Liver (tissue), 9 donors: ENCODE results near the gene SKAP1. TPM values are rescaled to one million over a fixed set of nuclear protein-coding genes. Genes with fewer than 3 reads are reported as not detected.

Source experiments
- DNase-seq: peaks from one replicate; pipeline ENCODE4 v3.0.0-alpha.2; 2017; ENCODE audit warnings: low spot score
- H3K27ac ChIP-seq, 2 donors: one replicate each; pipeline ENCODE4 v1.7.0; 2013; ENCODE audit warnings: inconsistent platforms in 2 of 2, low read length in 2 of 2, control low read depth in 1 of 2, low read depth in 1 of 2, mild to moderate bottlenecking in 1 of 2
- H3K27me3 ChIP-seq, 4 donors: one replicate each; pipeline versions ENCODE4 v1.6.1 to v1.7.0; 2013; ENCODE audit warnings: low read length in 3 of 4, inconsistent platforms in 1 of 4, mild to moderate bottlenecking in 1 of 4, moderate library complexity in 1 of 4; ENCODE audit not compliant: control insufficient read depth in 4 of 4, insufficient read depth in 4 of 4
- H3K36me3 ChIP-seq, 4 donors: one replicate each; pipeline versions ENCODE4 v1.6.1 to v1.7.0; 2013; ENCODE audit warnings: low read length in 3 of 4, mild to moderate bottlenecking in 3 of 4, low read depth in 1 of 4, moderate library complexity in 1 of 4; ENCODE audit not compliant: control insufficient read depth in 4 of 4, insufficient read depth in 3 of 4
- H3K4me1 ChIP-seq, 4 donors: one replicate each; pipeline versions ENCODE4 v1.6.1 to v1.7.0; 2013; ENCODE audit warnings: low read length in 3 of 4, mild to moderate bottlenecking in 3 of 4, moderate library complexity in 1 of 4; ENCODE audit not compliant: control insufficient read depth in 4 of 4, insufficient read depth in 4 of 4
- H3K4me3 ChIP-seq, 3 donors: one replicate each; pipeline versions ENCODE4 v1.6.1 to v1.7.0; 2013; ENCODE audit warnings: low read length in 3 of 3, control low read depth in 1 of 3, low read depth in 1 of 3, mild to moderate bottlenecking in 1 of 3
- H3K9ac ChIP-seq, 2 donors: one replicate each; pipeline ENCODE4 v1.7.0; 2013; ENCODE audit warnings: low read length in 2 of 2, mild to moderate bottlenecking in 2 of 2, moderate library complexity in 2 of 2, control low read depth in 1 of 2, low read depth in 1 of 2
- H3K9me3 ChIP-seq, 4 donors: one replicate each; pipeline versions ENCODE4 v1.6.1 to v1.7.0; 2013; ENCODE audit warnings: low read length in 3 of 4; ENCODE audit not compliant: control insufficient read depth in 4 of 4
- ATF3 ChIP-seq: IDR thresholded peaks from 2 replicates; pipeline ENCODE4 v1.6.1; 2016; ENCODE audit warnings: antibody characterized with exemption
- CTCF ChIP-seq: fragments of 150-350 bp; IDR thresholded peaks from 2 replicates; pipeline ENCODE4 v1.5.1; 2017; ENCODE audit warnings: improper control_type of control experiment, low read depth, low read length; ENCODE audit not compliant: missing input control
- EGR1 ChIP-seq, 2 donors: IDR thresholded peaks; 2 replicates each; pipeline ENCODE4 v1.6.1; 2016 to 2018; ENCODE audit warnings: antibody characterized with exemption in 2 of 2, low read depth in 2 of 2
- FOXA1 ChIP-seq: IDR thresholded peaks from 2 replicates; pipeline ENCODE4 v1.6.1; 2016; ENCODE audit warnings: antibody characterized with exemption
- FOXA2 ChIP-seq: IDR thresholded peaks from 2 replicates; pipeline ENCODE4 v1.6.1; 2016; ENCODE audit warnings: antibody characterized with exemption
- GABPA ChIP-seq, 2 donors: IDR thresholded peaks in 1 of 2; conservative IDR thresholded peaks in 1 of 2; 2 replicates each; pipeline ENCODE4 v1.6.1; 2016; ENCODE audit warnings: antibody characterized with exemption in 2 of 2, mild to moderate bottlenecking in 1 of 2, moderate library complexity in 1 of 2
- HNF4A ChIP-seq, 2 donors: conservative IDR thresholded peaks; 2 replicates each; pipeline ENCODE4 v1.6.1; 2016; ENCODE audit warnings: antibody characterized with exemption in 2 of 2, mild to moderate bottlenecking in 2 of 2
- HNF4G ChIP-seq: IDR thresholded peaks from 2 replicates; pipeline ENCODE4 v1.6.1; 2016; ENCODE audit warnings: antibody characterized with exemption
- JUND ChIP-seq, 2 donors: IDR thresholded peaks; 2 replicates each; pipeline ENCODE4 v1.6.1; 2016; ENCODE audit warnings: antibody characterized with exemption in 2 of 2
- NR2F2 ChIP-seq: IDR thresholded peaks from 2 replicates; pipeline ENCODE4 v1.6.1; 2016; ENCODE audit warnings: antibody characterized with exemption
- RAD21 ChIP-seq, 2 donors: IDR thresholded peaks; 2 replicates each; pipeline ENCODE4 v1.6.1; 2016; ENCODE audit warnings: antibody characterized with exemption in 2 of 2, mild to moderate bottlenecking in 2 of 2
- REST ChIP-seq: IDR thresholded peaks from 2 replicates; pipeline ENCODE4 v1.6.1; 2016; ENCODE audit warnings: antibody characterized with exemption, mild to moderate bottlenecking
- RXRA ChIP-seq, 2 donors: IDR thresholded peaks; 2 replicates each; pipeline ENCODE4 v1.6.1; 2017 to 2018; ENCODE audit warnings: antibody characterized with exemption in 2 of 2, mild to moderate bottlenecking in 1 of 2
- SP1 ChIP-seq: IDR thresholded peaks from 2 replicates; pipeline ENCODE4 v1.6.1; 2018; ENCODE audit warnings: antibody characterized with exemption, mild to moderate bottlenecking
- TAF1 ChIP-seq: conservative IDR thresholded peaks from 2 replicates; pipeline ENCODE4 v1.6.1; 2016; ENCODE audit warnings: antibody characterized with exemption, mild to moderate bottlenecking
- YY1 ChIP-seq: IDR thresholded peaks from 2 replicates; pipeline ENCODE4 v1.6.1; 2016; ENCODE audit warnings: antibody characterized with exemption, mild to moderate bottlenecking
- WGBS: extraction: QIAGEN DNeasy Blood & Tissue Kit; methylation state at CpG from one replicate; pipeline ENCODE4 v1.1.7; 2013; 5-methylcytosine and 5-hydroxymethylcytosine counted together
- polyA plus RNA-seq, 2 donors: library from polyadenylated mRNA; stranded (reverse) in 1 of 2; unstranded in 1 of 2; fragments of 200-250 nt in 1 of 2; fragments of >200 nt in 1 of 2; fragmentation: Nextera tagmentation in 1 of 2; extraction: Ambion mirVana in 1 of 2; gene quantifications; one replicate each; pipeline versions ENCODE4 v1.2.1 to v1.2.3, GENCODE V29; 2013 to 2015
- total RNA-seq, 2 donors: library from RNA; depleted of rRNA; stranded (reverse); fragments of >200 nt; gene quantifications; one replicate each; pipeline ENCODE4 v1.2.3, GENCODE V29; 2014
- TF ChIP-seq, protein P1 (sequence below): IDR thresholded peaks from 2 replicates; pipeline ENCODE4 v1.6.1; 2016; ENCODE audit warnings: antibody characterized with exemption
- donor health status: healthy.
- donor health status: healthy.
- donor health status: healthy.
- donor health status: healthy.
- donor health status: healthy.

The SKAP1 gene
- total and polyA plus RNA-seq, 4 donors: 2.5 to 20.8 (median 11.3) TPM

- Histone ChIP-seq H3K4me1 (no peaks in the 10 kb centered on the region), H3K4me3 (no peak overlapping the region), H3K27me3 (peaks cover 0 to 4% (median 0%) of the 10 kb centered on the region in 4 donors), H3K36me3 (no peaks in the 10 kb centered on the region), H3K9me3 (no peaks in the 10 kb centered on the region), H3K9ac (no peak overlapping the region), H3K27ac (no peak overlapping the region)
- TF ChIP-seq, protein P1, sequence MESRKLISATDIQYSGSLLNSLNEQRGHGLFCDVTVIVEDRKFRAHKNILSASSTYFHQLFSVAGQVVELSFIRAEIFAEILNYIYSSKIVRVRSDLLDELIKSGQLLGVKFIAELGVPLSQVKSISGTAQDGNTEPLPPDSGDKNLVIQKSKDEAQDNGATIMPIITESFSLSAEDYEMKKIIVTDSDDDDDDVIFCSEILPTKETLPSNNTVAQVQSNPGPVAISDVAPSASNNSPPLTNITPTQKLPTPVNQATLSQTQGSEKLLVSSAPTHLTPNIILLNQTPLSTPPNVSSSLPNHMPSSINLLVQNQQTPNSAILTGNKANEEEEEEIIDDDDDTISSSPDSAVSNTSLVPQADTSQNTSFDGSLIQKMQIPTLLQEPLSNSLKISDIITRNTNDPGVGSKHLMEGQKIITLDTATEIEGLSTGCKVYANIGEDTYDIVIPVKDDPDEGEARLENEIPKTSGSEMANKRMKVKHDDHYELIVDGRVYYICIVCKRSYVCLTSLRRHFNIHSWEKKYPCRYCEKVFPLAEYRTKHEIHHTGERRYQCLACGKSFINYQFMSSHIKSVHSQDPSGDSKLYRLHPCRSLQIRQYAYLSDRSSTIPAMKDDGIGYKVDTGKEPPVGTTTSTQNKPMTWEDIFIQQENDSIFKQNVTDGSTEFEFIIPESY: no peak
- no peak for TF ChIP-seq FOXA1
- 85% methylated on average over 8 of the region's 8 CpGs for WGBS
- no peak for DNase-seq
Measured at GRCh38 chr17:48263731-48264035, 166.3 kb downstream of the SKAP1 start.

- no peaks in the 10 kb centered on the region for H3K4me1 ChIP-seq
- peaks cover 0 to 4% (median 0%) of the 10 kb centered on the region in 4 donors for H3K27me3 ChIP-seq
- no peak overlapping the region for H3K4me3 ChIP-seq
- WGBS: 45% methylated on average over 2 of the region's 2 CpGs
- no peaks in the 10 kb centered on the region for H3K36me3 ChIP-seq
- no peak for DNase-seq
- TF ChIP-seq EGR1 (IDR thresholded peaks at IDR 0.05; ENCODE audit: low read depth in 2 of 2): no peak
- TF ChIP-seq SP1: no peak
- no peak for TF ChIP-seq NR2F2
- TF ChIP-seq, protein P1: no peak
- no peak for TF ChIP-seq JUND (IDR thresholded peaks at IDR 0.05)
- no peak for TF ChIP-seq RXRA (IDR thresholded peaks at IDR 0.05)
- no peak for TF ChIP-seq GABPA (IDR thresholded peaks at IDR 0.05 in 1 of 2, conservative IDR thresholded peaks at IDR 0.05 in 1 of 2)
- no peak for TF ChIP-seq TAF1
- peak; percentile 23 for TF ChIP-seq CTCF
- TF ChIP-seq RAD21 (IDR thresholded peaks at IDR 0.05): peak; percentile 46 to 53
- no peak for TF ChIP-seq FOXA1
- no peak for TF ChIP-seq HNF4A (conservative IDR thresholded peaks at IDR 0.05)
- TF ChIP-seq YY1: no peak
- no peak for TF ChIP-seq FOXA2
- no peak for TF ChIP-seq ATF3
- no peak for TF ChIP-seq HNF4G
- TF ChIP-seq REST: no peak
- H3K9me3 ChIP-seq: no peaks in the 10 kb centered on the region
- no peak overlapping the region for H3K9ac ChIP-seq
- H3K27ac ChIP-seq: no peak overlapping the region
Measured at GRCh38 chr17:48262982-48263730, 166.9 kb downstream of the SKAP1 start.
